NCI-H2081 (cell line): ENCODE measurements around the gene OPA1.
A peak's percentile ranks its signal among the peaks of the same experiment; 100 is the strongest.

Experiments used
- DNase-seq, 2 experiments: peaks; one replicate each; lab custom pipeline; 2025; lab: John Stamatoyannopoulos, UW

Gene OPA1

DNA sequence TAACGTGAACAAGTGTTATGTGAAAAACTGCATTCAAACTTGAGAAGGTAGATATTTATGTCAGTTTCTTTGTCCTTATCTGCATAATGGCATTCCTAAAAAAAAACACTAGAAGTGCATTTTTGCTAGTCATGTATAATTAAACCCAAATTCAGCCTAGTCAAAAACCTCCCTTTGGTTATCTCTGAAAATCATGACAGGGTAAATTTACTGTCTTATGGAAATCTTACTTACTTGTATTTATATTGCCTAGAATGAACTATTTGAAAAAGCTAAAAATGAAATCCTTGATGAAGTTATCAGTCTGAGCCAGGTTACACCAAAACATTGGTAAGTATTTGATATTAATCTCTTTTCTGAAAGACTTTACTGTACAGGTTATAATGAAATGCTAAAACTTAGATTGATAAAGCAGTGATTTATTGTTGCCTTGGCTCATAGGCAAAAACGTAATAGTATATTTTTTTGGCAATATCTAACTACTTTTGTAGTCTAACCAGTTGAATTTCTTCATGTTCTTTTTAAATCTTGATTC, 55.6 kb downstream of the OPA1 start:
- no peak for DNase-seq

DNA sequence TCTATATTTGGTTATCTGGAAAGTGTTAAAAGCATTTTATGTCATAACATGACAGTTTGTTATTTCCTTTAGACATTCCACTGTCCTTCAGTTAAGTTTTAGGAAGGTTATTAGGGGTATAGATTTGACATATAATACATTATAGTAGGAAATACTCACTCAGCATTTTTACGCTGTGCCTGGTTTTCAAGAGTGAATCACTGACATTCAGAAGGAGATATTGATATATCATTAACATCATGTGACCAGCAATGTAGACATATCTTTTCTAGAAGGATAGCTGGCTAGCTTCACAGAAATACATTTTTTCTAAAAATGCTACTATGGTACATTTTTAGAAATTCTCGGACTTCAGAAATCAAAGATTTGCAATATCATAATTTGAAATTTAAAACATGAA, 57.6 kb downstream of the OPA1 start:
- DNase-seq, result no peak

DNA sequence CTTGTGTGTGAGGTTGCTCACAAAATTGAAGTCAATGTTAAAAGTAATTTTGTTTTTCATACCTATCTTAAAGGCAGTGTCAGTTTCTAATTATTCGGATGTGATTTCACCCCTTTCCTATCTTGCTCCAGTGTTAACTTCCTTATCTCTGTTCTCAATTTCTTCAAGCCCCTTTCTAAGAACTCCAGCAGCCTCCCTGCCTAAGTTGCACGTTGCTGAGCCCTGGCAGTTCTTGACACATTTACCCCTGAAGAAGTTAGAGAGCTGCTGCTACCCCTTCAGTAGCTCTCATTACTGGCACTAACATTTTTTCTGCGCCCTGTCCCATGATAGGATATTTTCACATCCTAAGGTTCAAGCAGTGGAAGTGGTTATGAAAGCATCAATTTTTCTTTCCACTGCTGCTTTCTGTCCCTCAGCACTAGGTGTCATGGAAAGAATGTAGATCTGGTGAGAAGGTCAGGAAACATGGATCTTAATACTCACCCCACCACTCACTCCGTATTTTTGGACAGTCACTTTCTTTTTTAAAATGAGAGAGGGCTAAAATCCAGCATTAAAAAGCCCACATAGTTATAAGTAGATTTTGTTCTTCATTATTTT, 62.9 kb downstream of the OPA1 start:
- DNase-seq, result no peak

DNA sequence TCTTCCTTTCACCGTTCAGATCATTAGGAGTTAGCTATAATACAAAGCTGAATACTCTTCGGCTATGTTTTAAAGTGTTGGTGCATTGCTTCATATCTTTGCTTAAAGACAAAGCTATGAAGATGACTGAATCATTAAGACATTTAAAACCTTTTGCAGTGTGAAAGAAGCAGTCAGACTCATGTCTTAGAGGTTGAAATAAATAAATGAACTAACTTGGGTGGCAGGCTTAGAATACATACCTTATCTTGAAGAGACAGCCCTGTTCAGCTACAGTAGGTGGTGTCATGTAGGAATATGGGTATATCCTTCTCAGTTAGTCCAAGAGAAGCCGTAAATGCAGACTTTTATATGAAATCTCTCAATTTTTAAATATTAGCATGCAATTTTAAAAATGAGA, 63.4 kb downstream of the OPA1 start:
- DNase-seq, result no peak

DNA sequence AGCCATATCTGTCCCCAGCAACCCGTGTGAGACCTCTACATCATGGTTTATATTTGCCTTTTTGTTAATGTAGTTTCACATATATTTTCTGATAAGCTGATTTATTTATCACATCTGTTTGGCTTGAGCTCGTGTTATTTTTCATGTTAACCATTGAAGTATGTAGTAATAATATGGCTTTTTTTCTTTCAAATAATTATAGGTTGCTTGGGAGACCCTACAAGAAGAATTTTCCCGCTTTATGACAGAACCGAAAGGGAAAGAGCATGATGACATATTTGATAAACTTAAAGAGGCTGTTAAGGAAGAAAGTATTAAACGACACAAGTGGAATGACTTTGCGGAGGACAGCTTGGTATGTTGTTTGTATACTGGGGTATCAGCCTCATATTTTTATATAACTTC, 63.9 kb downstream of the OPA1 start:
- no peak for DNase-seq

DNA sequence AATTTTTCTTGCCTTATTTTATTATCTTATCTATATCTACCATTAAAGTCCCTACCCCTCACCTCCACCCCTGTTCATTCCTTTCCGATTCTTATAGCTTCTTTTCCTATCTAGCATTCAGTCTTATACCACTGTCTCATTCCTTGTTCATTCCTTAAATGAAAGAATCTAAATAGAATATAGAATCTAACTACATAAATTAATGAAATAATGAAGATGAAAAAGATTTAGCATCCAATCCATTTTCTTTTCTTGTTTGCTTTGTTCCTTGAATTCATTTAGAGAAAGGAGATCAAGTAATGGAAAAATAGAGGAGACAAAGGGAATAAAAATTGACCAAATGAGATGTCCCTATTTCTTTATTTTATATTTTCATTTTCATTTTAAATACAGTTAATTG, 67.2 kb downstream of the OPA1 start:
- DNase-seq, result no peak

DNA sequence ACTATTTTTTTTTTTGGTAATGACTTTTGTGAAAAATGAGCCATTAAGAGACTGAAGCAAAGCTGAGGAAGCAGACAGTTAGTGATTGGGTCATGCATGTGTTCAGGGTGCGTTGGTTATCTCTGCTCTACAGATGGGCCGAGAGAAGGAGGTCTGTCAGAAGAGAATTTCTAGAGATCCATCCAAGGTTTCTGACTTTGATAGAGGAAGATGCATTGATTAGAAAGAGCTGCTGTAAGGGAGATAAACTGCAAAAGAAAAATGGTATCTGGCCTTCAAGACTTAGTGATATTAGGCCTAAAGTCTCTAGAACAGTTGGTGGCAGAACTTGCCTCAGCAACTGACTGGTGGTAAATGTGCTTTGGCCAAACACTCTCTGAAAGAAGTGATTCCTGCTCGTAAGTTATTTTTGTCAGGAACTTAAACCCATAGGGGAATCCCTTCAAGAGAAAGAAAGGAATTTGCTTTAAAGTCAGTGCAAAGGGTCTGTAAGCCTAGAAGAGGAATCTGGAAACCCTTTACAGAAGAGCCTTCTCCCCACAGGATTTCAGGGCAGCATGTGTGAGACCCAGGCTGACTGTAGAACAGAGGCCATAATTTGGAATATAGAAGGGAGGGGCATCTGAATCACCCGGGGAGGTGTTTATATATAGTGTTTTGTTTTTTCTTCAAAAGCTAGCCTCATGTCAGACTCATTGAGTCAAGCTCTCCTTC, 67.8 kb downstream of the OPA1 start:
- DNase-seq, result no peak

DNA sequence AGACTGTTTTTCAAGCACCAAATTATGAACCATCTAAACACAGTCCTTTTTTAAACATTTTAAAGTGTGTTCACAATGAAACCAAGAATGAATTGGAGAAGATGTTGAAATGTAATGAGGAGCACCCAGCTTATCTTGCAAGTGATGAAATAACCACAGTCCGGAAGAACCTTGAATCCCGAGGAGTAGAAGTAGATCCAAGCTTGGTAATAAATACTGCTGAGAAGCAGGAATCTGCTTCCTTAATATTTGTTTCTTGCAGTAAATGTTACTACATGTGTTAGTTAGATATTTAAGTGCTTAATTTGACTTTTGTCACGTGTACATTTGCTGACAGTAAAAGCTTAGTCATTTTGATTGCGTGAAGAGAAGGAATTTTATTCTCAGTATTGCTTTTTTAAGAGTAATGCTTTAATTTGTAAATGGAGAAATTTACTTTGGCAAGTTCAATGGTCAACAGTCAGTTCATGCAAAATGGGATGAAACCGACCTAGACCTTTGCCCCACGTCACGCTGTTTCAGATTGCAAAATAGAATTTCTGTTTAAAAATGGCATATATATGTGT, 69.8 kb downstream of the OPA1 start:
- no peak for DNase-seq

DNA sequence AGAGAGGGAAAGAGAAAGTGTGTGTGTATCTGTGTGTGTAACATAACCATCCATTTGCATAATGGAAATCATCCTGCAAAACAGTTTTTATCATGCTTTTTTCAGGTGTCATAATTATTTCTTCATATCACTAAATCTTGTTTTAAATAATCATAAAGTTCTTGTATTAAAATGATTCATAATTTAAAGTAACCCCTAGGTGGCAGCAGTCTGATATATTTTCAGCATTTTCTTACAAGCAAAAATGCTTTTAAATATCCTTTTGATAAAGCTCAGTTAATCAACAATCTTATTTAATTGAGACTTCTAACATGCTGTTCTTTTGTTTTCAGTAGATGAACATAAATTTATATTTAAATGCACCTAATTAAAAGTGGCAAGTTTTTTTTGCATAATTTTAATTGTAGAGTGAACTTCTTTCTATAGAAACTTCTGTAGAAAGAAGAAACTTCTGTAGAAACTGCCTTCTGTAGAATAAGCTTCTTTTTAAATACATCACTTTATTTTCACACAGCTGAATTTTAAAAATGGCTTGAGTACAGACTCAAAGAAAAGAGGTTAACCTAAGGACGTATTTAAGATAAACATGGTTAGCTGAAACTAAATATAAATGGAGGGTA, 72.5 kb downstream of the OPA1 start:
- DNase-seq, result peak; percentile 57 to 60

DNA sequence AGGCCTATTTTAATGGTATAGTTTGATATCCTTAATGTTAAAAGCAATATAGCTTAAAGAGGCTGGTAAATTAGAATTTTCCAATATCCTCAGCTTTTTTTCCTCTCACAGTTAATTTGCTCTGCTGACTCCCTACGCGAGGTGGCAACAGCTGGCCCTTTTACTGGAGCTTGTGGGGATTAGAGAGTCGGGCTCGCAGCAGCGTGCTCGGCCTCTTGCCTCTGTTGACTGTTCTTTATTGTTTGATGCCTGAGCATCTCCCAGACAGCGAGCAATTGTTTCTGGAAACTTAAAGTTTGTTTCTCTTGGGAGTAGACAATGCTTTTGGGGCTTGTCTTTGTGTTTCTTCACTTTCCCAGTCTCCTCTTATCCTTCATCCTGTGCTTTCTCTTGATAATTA, 80.8 kb downstream of the OPA1 start:
- DNase-seq, result no peak

DNA sequence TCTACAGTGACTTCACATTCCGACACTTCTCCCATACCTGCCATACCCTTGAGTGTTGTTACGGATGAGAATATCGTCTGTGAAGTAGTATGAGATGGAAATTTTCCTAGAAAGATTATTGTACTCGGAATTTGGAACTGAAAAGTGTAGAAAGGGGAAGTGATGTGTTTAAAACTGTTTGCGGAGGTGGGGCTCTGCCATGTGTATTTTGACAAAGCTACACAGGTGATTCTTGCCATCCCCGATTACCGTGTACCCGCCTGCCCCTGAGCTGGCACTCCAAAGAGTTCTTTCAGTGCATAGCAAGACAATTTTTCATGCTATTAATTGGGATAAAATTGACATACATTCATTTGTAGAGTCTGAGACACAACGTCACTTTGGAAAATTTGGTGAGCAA, 81.7 kb downstream of the OPA1 start:
- no peak for DNase-seq

DNA sequence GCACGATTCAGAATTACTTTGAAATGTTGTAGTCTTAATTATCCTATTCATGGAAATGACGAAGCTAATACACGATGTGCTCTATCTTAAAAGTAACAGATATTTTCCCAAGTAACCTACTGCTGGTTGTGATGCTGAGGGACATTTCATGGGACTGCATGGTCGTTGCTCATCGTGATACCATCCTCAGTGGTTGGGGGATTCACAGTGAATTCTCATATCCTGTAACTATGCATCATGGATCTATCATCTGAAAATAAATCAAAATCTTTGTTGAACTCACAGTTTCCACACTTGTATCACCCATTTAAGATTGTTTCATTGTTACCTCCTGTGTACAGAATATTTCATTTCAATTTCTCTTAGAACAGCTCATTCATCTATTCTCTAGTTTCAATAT, 84.7 kb downstream of the OPA1 start:
- no peak for DNase-seq

DNA sequence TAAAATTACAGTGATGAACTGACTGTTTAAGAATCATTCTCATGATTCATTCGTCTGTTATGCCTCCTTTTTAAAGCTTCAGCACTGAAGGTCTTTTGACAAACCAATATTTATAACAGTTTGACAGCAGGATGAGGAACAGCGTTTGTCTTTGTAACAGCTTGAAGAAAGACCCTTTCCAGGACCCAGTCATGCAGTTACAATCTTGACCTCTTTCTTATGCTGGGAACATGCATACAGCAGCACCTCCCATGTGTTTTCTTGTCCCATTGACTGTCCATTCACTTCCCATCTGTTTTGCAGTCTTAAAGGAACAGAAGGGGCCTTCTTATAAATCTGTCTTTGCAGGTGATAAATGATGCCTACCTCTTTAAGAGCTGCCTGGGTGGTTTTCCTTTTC, 87.2 kb downstream of the OPA1 start:
- no peak for DNase-seq

DNA sequence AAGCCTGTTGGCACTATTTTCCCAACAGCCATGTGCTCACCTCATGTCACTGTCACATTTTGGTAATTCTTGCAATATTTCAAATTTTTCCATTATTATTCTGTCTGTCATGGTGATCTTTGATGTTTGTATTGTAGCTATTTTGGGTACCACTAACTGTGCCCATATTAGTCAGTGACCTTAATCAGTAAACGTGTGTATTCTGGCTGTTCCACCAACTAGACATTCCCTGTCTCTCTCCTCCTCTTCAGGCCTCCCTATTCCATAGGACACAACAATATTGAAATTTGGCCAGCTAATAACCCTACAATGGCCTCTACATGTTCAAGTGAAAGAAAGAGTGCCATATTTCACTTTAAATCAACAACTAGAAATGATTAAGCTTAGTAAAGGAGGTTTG, 88.6 kb downstream of the OPA1 start:
- no peak for DNase-seq

DNA sequence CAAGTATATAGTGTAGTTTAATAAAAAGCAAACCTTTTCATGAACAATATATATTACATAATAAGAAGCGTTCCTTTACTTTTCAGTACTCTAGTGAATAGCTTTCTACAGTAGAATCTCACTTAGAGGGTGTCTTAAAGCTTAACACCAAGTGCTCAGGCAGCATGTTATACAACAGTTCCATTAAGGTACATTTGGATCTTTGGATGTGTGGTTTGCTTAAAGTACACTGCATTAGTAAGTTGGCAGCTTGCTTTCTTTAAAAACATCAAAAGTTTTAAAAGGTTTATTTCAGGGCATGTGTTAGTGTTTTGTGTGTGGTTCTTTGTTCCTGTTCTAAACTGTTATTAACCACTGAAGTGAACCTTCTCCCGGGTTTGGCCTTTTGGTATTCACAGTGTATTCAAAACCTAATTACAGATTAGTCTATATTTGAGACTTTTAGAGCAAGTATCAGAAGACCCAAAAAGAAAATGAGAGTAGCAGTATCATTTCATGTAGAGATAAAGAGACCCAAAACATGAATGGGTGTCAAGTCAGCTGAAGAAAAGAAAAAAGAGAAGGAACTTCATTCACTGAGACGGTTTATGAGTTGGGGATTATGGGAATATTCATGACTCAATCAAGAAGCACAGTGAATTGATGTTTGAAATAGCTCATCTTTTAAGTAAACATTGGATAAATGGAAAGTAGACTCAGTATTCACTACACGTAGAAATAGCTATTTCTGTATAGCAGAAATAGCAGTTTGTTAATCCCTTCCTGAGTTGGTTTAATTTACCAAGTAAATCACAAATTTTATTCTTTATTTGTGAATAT, 93.9 kb downstream of the OPA1 start:
- no peak for DNase-seq

DNA sequence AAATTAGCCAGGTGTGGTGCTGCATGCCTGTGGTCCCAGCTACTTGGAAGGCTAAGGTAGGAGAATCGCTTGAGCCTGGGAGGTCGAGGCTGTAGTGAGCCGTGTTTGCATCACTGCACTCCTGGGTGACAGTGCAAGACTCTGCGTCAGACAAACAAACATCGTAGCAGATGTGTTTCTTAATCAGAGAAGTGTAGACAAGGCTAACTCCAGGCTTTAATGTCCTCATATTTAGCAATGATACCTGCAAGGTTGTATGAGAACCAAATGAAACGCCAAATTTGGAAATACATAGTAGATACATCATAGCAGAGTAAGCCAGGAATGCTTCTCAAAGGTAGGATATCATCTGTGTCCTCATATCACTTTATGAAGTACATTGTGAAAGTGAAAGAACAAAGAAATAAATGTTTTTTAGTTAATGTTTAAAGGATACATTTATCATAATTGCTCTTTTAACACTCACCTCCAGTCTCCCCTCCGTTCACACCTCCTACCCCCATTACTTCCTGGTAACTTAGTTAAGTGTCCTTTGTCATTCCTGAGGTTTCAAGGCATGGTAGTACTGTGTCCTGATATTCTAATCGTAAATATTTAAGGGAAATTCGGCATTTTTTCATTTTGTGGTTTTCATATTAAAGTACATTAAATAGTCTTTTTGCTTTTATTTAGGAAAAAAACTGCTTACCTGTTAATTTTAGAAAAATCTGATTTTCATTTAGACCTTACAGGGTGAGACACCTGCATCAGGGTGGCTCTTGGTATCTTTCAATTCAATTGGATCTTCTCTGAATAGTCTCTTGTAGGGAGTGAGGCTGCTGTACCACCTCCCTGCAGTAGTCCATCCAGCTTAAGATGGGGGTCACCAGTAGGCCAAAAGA, 96.1 kb downstream of the OPA1 start:
- DNase-seq, result no peak

DNA sequence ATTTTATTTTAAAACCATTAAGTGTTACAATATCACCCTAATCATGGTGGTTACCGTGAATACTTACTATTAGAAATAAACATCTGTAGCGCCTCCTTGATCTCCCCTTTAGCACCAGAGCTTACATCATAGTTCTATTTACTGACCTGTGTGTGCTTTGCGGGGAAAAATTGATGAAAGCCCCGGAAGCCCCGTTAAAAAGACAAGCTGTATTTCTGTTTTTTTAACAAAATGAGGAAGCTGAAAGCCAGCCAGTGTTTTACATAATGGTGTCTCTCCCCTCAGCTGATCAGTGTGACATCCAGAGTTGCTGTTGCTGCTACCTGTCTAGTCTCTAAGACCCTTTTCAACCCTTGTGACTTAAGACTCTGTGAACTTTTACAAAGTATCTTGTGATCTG, 100.8 kb downstream of the OPA1 start:
- no peak for DNase-seq

DNA sequence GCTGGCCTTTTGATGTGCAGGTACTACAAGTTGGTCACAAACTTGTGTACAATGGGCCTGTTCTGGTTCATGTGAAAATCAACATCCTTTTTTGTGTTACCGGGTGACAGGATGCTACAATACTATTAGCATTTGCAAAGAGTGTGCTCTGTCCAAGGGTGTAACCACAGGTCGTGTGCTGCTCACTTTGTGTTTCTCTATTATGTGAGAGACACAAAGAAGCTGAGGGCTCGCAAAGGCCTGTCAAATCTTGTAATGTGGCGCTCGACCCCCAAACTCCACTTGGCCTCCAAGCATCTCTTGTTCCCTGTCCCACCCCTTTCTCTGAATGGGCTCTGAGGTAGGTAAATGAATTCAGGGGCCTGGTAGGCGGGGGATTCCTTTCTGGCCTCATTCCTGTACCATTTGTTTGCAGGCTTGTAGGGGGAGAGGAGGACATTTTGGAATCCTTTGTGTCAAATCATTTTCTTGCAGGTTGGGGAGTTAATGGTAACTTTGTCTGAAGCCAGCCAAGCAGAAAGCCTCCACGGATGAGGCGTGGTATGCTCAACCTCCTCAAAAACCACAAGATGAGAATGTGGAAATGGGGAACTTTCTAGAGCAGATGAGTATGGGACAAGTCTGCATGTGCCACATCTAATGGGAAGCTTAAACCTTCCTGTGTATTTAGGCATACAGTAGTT, 109.1 kb downstream of the OPA1 start:
- no peak for DNase-seq

DNA sequence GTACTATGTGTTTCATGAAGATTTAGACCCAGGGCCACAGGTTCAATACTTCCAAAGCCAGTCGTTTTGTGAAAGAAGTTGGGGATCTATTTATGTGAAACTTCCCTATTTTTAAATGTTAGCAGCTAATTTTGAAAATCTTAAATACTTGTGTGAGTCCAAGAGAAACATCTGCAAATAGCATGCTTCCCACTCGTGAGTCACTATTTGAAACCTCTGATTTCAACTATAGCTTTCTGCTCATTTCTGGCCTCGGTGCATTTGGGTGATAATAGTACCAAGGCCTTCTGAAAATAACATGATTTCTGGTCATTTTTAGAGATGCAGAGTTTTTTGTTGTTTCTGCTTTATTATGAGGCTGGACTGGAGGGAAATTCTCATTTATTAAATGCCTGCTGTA, 110.0 kb downstream of the OPA1 start:
- DNase-seq, result no peak

DNA sequence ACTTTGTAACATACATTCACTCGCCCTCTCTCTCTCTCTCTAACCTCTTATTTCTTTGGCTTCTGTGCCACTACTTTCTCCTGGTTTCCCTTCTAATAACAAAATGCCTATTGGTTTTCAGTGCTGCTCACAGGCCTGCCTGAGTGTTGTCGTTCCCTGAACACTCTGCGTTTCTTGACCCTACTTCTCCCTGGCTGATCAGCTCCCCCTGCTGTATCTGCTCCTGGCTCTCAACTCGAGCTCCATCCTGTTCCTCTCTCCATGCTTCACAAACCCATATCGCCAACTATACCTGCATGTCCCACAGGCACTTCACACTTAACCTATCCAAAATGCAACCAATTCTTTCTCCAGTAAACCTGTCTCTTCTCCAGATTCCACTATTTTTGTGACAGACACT, 111.4 kb downstream of the OPA1 start:
- no peak for DNase-seq

DNA sequence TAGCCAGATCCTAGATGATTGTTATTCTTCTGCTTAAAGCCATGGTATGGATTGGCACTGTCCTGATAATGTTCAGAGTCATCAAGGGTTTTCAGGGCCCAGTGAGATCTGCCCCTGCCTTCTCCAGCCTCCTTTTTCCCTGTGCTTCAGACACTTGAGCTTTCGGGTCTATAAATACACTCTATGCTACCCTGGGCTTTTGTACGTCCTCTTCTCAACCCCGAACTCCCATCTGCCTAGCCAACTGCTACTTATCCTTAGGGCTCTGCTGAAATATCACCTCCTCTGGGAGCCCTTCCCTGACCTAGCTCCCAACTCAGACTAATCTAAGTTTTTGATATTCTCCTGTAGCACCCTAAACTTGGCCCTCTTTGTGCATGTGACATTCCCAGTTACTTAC, 115.3 kb downstream of the OPA1 start:
- no peak for DNase-seq
